Mesenchymal stem cell (in vitro differentiated cells and primary cell): Measurements from ENCODE around the gene ST8SIA6.

Source experiments
- DNase-seq: peaks from one replicate; pipeline ENCODE4 v3.0.0-alpha.2; 2013
- H2AFZ ChIP-seq: one replicate; pipeline ENCODE4 v1.6.1; 2013; ENCODE audit warnings: low read depth, mild to moderate bottlenecking, control low read depth, inconsistent platforms, low read length, moderate library complexity
- H2AK5ac ChIP-seq: 2 replicates; pipeline ENCODE4 v1.6.1; 2013; ENCODE audit warnings: low read length, moderate library complexity, mild to moderate bottlenecking, inconsistent platforms; ENCODE audit not compliant: severe bottlenecking
- H2BK120ac ChIP-seq: one replicate; pipeline ENCODE4 v1.6.1; 2013; ENCODE audit warnings: low read depth, mild to moderate bottlenecking, inconsistent platforms, low read length, moderate library complexity
- H2BK12ac ChIP-seq, 2 experiments: one replicate each; pipeline ENCODE4 v1.6.1; 2013; ENCODE audit warnings: inconsistent platforms in 2 of 2, low read length in 2 of 2, mild to moderate bottlenecking in 2 of 2, moderate library complexity in 2 of 2, control low read depth in 1 of 2
- H2BK15ac ChIP-seq: one replicate; pipeline ENCODE4 v1.6.1; 2013; ENCODE audit warnings: mild to moderate bottlenecking, low read depth, inconsistent platforms; ENCODE audit not compliant: poor library complexity, severe bottlenecking
- H2BK5ac ChIP-seq: 2 replicates; pipeline ENCODE4 v1.6.1; 2013; ENCODE audit warnings: low read depth, mild to moderate bottlenecking, low read length, control low read depth, inconsistent platforms; ENCODE audit not compliant: poor library complexity, severe bottlenecking
- H3K14ac ChIP-seq, 2 experiments: one replicate each; pipeline ENCODE4 v1.6.1; 2013; ENCODE audit warnings: inconsistent platforms in 2 of 2, low read length in 2 of 2, control low read depth in 1 of 2, mild to moderate bottlenecking in 1 of 2, moderate library complexity in 1 of 2
- H3K18ac ChIP-seq, 2 experiments: one replicate each; pipeline ENCODE4 v1.6.1; 2013; ENCODE audit warnings: inconsistent platforms in 2 of 2, low read length in 2 of 2, control low read depth in 1 of 2, low read depth in 1 of 2, mild to moderate bottlenecking in 1 of 2
- H3K23ac ChIP-seq, 2 experiments: one replicate each; pipeline ENCODE4 v1.6.1; 2013; ENCODE audit warnings: inconsistent platforms in 2 of 2, low read length in 2 of 2, mild to moderate bottlenecking in 2 of 2, moderate library complexity in 2 of 2, control low read depth in 1 of 2
- H3K27ac ChIP-seq: 2 replicates; pipeline ENCODE4 v1.5.1; 2013; ENCODE audit warnings: mild to moderate bottlenecking, moderate library complexity, low read length, control low read depth, inconsistent platforms; ENCODE audit not compliant: poor library complexity, severe bottlenecking
- H3K27me3 ChIP-seq, 2 experiments: 2 replicates each; pipeline versions ENCODE4 v1.6.1 to v1.7.0; 2013; ENCODE audit warnings: low read length in 2 of 2, mild to moderate bottlenecking in 2 of 2, moderate library complexity in 2 of 2, control low read depth in 1 of 2, inconsistent platforms in 1 of 2; ENCODE audit not compliant: control insufficient read depth in 1 of 2, insufficient read depth in 1 of 2
- H3K36me3 ChIP-seq, 2 experiments: 2 replicates each; pipeline versions ENCODE4 v1.6.1 to v1.7.0; 2013; ENCODE audit warnings: low read length in 2 of 2, control low read depth in 1 of 2, inconsistent platforms in 1 of 2, low read depth in 1 of 2, mild to moderate bottlenecking in 1 of 2; ENCODE audit not compliant: insufficient read depth in 2 of 2, control insufficient read depth in 1 of 2
- H3K4ac ChIP-seq, 2 experiments: one replicate each; pipeline ENCODE4 v1.6.1; 2013; ENCODE audit warnings: inconsistent platforms in 2 of 2, low read length in 2 of 2, mild to moderate bottlenecking in 2 of 2, moderate library complexity in 2 of 2, control low read depth in 1 of 2, low read depth in 1 of 2
- H3K4me1 ChIP-seq: 2 replicates; pipeline ENCODE4 v1.6.1; 2013; ENCODE audit warnings: low read depth, low read length, control low read depth; ENCODE audit not compliant: control insufficient read depth, insufficient read depth
- H3K4me2 ChIP-seq: 2 replicates; pipeline ENCODE4 v1.6.1; 2013; ENCODE audit warnings: low read length, mild to moderate bottlenecking, inconsistent platforms; ENCODE audit not compliant: poor library complexity, severe bottlenecking
- H3K4me3 ChIP-seq, 2 experiments: 2 replicates each; pipeline versions ENCODE4 v1.5.1 to v1.7.0; 2013; ENCODE audit warnings: low read length in 2 of 2, mild to moderate bottlenecking in 2 of 2, control low read depth in 1 of 2, low read depth in 1 of 2; ENCODE audit not compliant: insufficient read depth in 1 of 2
- H3K79me1 ChIP-seq: replicated peaks from 2 replicates; pipeline ENCODE4 v1.6.1; 2013; ENCODE audit warnings: mild to moderate bottlenecking, control low read depth, low read length, inconsistent platforms; ENCODE audit not compliant: poor library complexity, severe bottlenecking
- H3K9ac ChIP-seq: 2 replicates; pipeline ENCODE4 v1.7.0; 2013; ENCODE audit warnings: mild to moderate bottlenecking, low read length, moderate library complexity
- H3K9me3 ChIP-seq: 2 replicates; pipeline ENCODE4 v1.7.0; 2013; ENCODE audit warnings: mild to moderate bottlenecking, low read length; ENCODE audit not compliant: control insufficient read depth
- H4K8ac ChIP-seq: one replicate; pipeline ENCODE4 v1.6.1; 2013; ENCODE audit warnings: inconsistent platforms, mild to moderate bottlenecking, low read length, moderate library complexity
- H4K91ac ChIP-seq: one replicate; pipeline ENCODE4 v1.6.1; 2013; ENCODE audit warnings: mild to moderate bottlenecking, low read length, inconsistent platforms
- WGBS: methylation state at CpG from one replicate; pipeline ENCODE4 v1.1.7; 2013; ENCODE audit warnings: mixed read lengths; 5-methylcytosine and 5-hydroxymethylcytosine counted together

The ST8SIA6 gene

GRCh38 chr10:17474595-17475323, 20.4 kb upstream of the ST8SIA6 start:
- Histone ChIP-seq H3K27ac (no peak overlapping the region), H2BK15ac (no peak overlapping the region), H3K9ac (no peak overlapping the region), H2BK12ac (peak overlapping the region in 1 of 2 experiments; percentile 31), H4K91ac (no peak overlapping the region), H3K18ac (no peak overlapping the region), H2AK5ac (no peak overlapping the region), H3K23ac (no peak overlapping the region), H3K36me3 (no peaks in the 10 kb centered on the region), H3K14ac (no peak overlapping the region), H3K4me2 (no peak overlapping the region), H2AFZ (no peak overlapping the region), H3K4me3 (no peak overlapping the region), H3K4me1 (no peaks in the 10 kb centered on the region), H4K8ac (peak overlapping the region; percentile 7), H2BK5ac (no peak overlapping the region), H3K27me3 (peaks cover 0 to 28% of the 10 kb centered on the region in 2 experiments), H2BK120ac (no peak overlapping the region), H3K79me1 (no peaks in the 10 kb centered on the region), H3K9me3 (no peaks in the 10 kb centered on the region), H3K4ac (no peak overlapping the region)
- WGBS, result 51% methylated on average over 5 of the region's 5 CpGs
- peak; percentile 22 for DNase-seq

- DNase-seq, result no peak
- Histone ChIP-seq H2BK15ac (no peak overlapping the region), H3K9me3 (no peaks in the 10 kb centered on the region), H3K4me1 (no peaks in the 10 kb centered on the region), H3K23ac (no peak overlapping the region), H2BK12ac (no peak overlapping the region), H2BK120ac (no peak overlapping the region), H3K14ac (no peak overlapping the region), H3K4me2 (no peak overlapping the region), H3K9ac (no peak overlapping the region), H2AFZ (no peak overlapping the region), H3K4ac (no peak overlapping the region), H3K4me3 (no peak overlapping the region), H4K91ac (no peak overlapping the region), H2AK5ac (no peak overlapping the region), H3K18ac (no peak overlapping the region), H3K36me3 (no peaks in the 10 kb centered on the region), H4K8ac (no peak overlapping the region), H2BK5ac (no peak overlapping the region), H3K27me3 (peaks cover 0 to 31% of the 10 kb centered on the region in 2 experiments), H3K27ac (no peak overlapping the region), H3K79me1 (no peaks in the 10 kb centered on the region)
- WGBS, result 83% methylated on average over 9 of the region's 11 CpGs
Observed at GRCh38 chr10:17473228-17473950, 19.0 kb upstream of the ST8SIA6 start.

GRCh38 chr10:17472481-17473227, 18.3 kb upstream of the ST8SIA6 start:
- no peaks in the 10 kb centered on the region for H3K4me1 ChIP-seq
- no peak overlapping the region for H3K9ac ChIP-seq
- 89% methylated on average over 3 of the region's 3 CpGs for WGBS
- no peak for DNase-seq
- no peak overlapping the region for H4K91ac ChIP-seq
- no peak overlapping the region for H2BK15ac ChIP-seq
- H2AFZ ChIP-seq, result no peak overlapping the region
- H3K14ac ChIP-seq, result no peak overlapping the region
- H3K36me3 ChIP-seq, result no peaks in the 10 kb centered on the region
- no peak overlapping the region for H3K23ac ChIP-seq
- no peak overlapping the region for H3K4me2 ChIP-seq
- no peak overlapping the region for H3K4me3 ChIP-seq
- no peak overlapping the region for H3K27ac ChIP-seq
- peaks cover 0 to 31% of the 10 kb centered on the region in 2 experiments for H3K27me3 ChIP-seq
- no peak overlapping the region for H2BK120ac ChIP-seq
- no peak overlapping the region for H2BK5ac ChIP-seq
- H2AK5ac ChIP-seq, result no peak overlapping the region
- no peak overlapping the region for H3K18ac ChIP-seq
- no peak overlapping the region for H4K8ac ChIP-seq
- no peaks in the 10 kb centered on the region for H3K9me3 ChIP-seq
- no peaks in the 10 kb centered on the region for H3K79me1 ChIP-seq
- H2BK12ac ChIP-seq, result no peak overlapping the region
- no peak overlapping the region for H3K4ac ChIP-seq

GRCh38 chr10:17470246-17470645, 15.9 kb upstream of the ST8SIA6 start:
- WGBS, result 84% methylated on average over 4 of the region's 5 CpGs
- Histone ChIP-seq H3K4ac (no peak overlapping the region), H3K9me3 (no peaks in the 10 kb centered on the region)

More at GRCh38 chr10:17470246-17470645, 15.9 kb upstream of the ST8SIA6 start:
- Histone ChIP-seq H3K79me1 (no peaks in the 10 kb centered on the region), H3K27me3 (peaks cover 0 to 38% of the 10 kb centered on the region in 2 experiments), H3K27ac (no peak overlapping the region), H3K4me1 (no peaks in the 10 kb centered on the region), H3K4me2 (no peak overlapping the region), H3K36me3 (no peaks in the 10 kb centered on the region), H3K18ac (no peak overlapping the region), H4K91ac (no peak overlapping the region), H2BK12ac (no peak overlapping the region), H3K9ac (no peak overlapping the region), H3K14ac (no peak overlapping the region), H2BK120ac (no peak overlapping the region), H4K8ac (no peak overlapping the region), H3K23ac (no peak overlapping the region), H3K4me3 (no peak overlapping the region), H2BK15ac (no peak overlapping the region), H2AFZ (no peak overlapping the region), H2BK5ac (no peak overlapping the region), H2AK5ac (no peak overlapping the region)
- no peak for DNase-seq
